Esophagus muscularis mucosa (tissue), 4 donors: ENCODE measurements around the gene RFNG. TPM values are rescaled to one million over a fixed set of nuclear protein-coding genes. Genes with fewer than 3 reads are reported as not detected.

Source experiments
- DNase-seq: peaks from one replicate; pipeline ENCODE4 v3.0.0-alpha.2; 2017; ENCODE audit errors: extremely low spot score
- H3K27ac ChIP-seq, 4 donors: fragments of 200-600 bp; sonication (generic); replicated peaks in 1 of 4; 1 replicate in 3 of 4; 2 replicates in 1 of 4; pipeline ENCODE4 v1.5.1; 2016 to 2019; ENCODE audit warnings: mild to moderate bottlenecking in 1 of 4
- H3K27me3 ChIP-seq, 4 donors: fragments of 200-600 bp; sonication (generic); one replicate each; pipeline versions ENCODE4 v1.5.1 to v1.6.0; 2016 to 2019
- H3K36me3 ChIP-seq, 4 donors: fragments of 200-600 bp; sonication (generic); one replicate each; pipeline ENCODE4 v1.5.1; 2016 to 2019
- H3K4me1 ChIP-seq, 4 donors: fragments of 200-600 bp; sonication (generic); one replicate each; pipeline ENCODE4 v1.5.1; 2016 to 2019
- H3K4me3 ChIP-seq, 4 donors: fragments of 200-600 bp; sonication (generic); 1 replicate in 2 of 4; 2 replicates in 2 of 4; pipeline ENCODE4 v1.5.1; 2016 to 2019; ENCODE audit warnings: mild to moderate bottlenecking in 4 of 4, moderate library complexity in 1 of 4
- H3K9me3 ChIP-seq, 4 donors: fragments of 200-600 bp; sonication (generic); 1 replicate in 3 of 4; 2 replicates in 1 of 4; pipeline ENCODE4 v1.5.1; 2016 to 2019
- CTCF ChIP-seq, 3 experiments: fragments of 200-600 bp in 2 of 3; fragments of 450-650 bp in 1 of 3; sonication (generic) in 2 of 3; IDR thresholded peaks; one replicate each; pipeline ENCODE4 v1.5.1; 2017 to 2019; ENCODE audit warnings: antibody characterized with exemption in 3 of 3, mild to moderate bottlenecking in 2 of 3, moderate library complexity in 1 of 3
- EP300 ChIP-seq: sonication (generic); formaldehyde crosslinking; IDR thresholded peaks from one replicate; pipeline ENCODE4 v1.6.1; 2017; ENCODE audit warnings: antibody characterized with exemption
- POLR2A ChIP-seq: fragments of 450-650 bp; IDR thresholded peaks from one replicate; pipeline ENCODE4 v1.6.1; 2017; ENCODE audit warnings: antibody characterized with exemption, moderate library complexity, mild to moderate bottlenecking, low read depth
- POLR2AphosphoS5 ChIP-seq, 2 donors: sonication (generic); formaldehyde crosslinking; IDR thresholded peaks; one replicate each; pipeline ENCODE4 v1.6.1; 2017; ENCODE audit warnings: antibody characterized with exemption in 2 of 2
- WGBS: methylation state at CpG from one replicate; pipeline ENCODE4 v1.1.5; 2018; 5-methylcytosine and 5-hydroxymethylcytosine counted together
- intact Hi-C: fragments of 100-400 bp; cut with DNase I; formaldehyde crosslinking; loops from one replicate; pipeline ENCODE4 v1.15.1; 2023
- total RNA-seq, 4 donors: library from RNA; depleted of rRNA; stranded (reverse); fragments of >200 nt; gene quantifications; one replicate each; pipeline versions ENCODE4 v1.1.0 to v1.2.1, GENCODE V29; 2016

The RFNG gene
- total RNA-seq, 4 donors from 2014 or later: 32.4 to 54.8 (median 42.5) TPM

- WGBS: 55% methylated on average over 16 of the region's 34 CpGs
- TF ChIP-seq POLR2A: no peak
- TF ChIP-seq CTCF (IDR thresholded peaks at IDR 0.05): peak; percentile 39 to 80 (median 58)
- TF ChIP-seq EP300: no peak
- TF ChIP-seq POLR2AphosphoS5 (IDR thresholded peaks at IDR 0.05): no peak
- Histone ChIP-seq H3K27me3 (no peaks in the 10 kb centered on the region), H3K4me3 (no peak overlapping the region), H3K4me1 (peaks cover 26 to 48% (median 38%) of the 10 kb centered on the region in 4 donors), H3K27ac (no peak overlapping the region), H3K36me3 (peaks cover 3 to 25% (median 18%) of the 10 kb centered on the region in 4 donors), H3K9me3 (no peaks in the 10 kb centered on the region)
- DNase-seq: no peak
- intact Hi-C loops: no loop called here
Measured at GRCh38 chr17:82019690-82020571, 31.7 kb downstream of the RFNG start.

- intact Hi-C loops: no loop called here
- TF ChIP-seq CTCF (IDR thresholded peaks at IDR 0.05) (no peak), POLR2A (no peak), EP300 (no peak), POLR2AphosphoS5 (IDR thresholded peaks at IDR 0.05) (no peak)
- H3K36me3 ChIP-seq: peaks cover 3 to 25% (median 18%) of the 10 kb centered on the region in 4 donors
Measured at GRCh38 chr17:82018989-82019689, 32.5 kb downstream of the RFNG start.

GRCh38 chr17:82018152-82018988 lies 33.2 kb downstream of the RFNG start:
- peaks cover 3 to 25% (median 18%) of the 10 kb centered on the region in 4 donors for H3K36me3 ChIP-seq
- no peak overlapping the region for H3K27ac ChIP-seq
- H3K4me3 ChIP-seq: no peak overlapping the region
- DNase-seq: no peak
- H3K4me1 ChIP-seq: peaks cover 17 to 33% (median 26%) of the 10 kb centered on the region in 4 donors
- 66% methylated on average over 14 of the region's 19 CpGs for WGBS
- intact Hi-C loops: no loop called here
- no peaks in the 10 kb centered on the region for H3K27me3 ChIP-seq
- TF ChIP-seq EP300: no peak
- no peak for TF ChIP-seq POLR2A
- no peak for TF ChIP-seq CTCF (IDR thresholded peaks at IDR 0.05)
- no peak for TF ChIP-seq POLR2AphosphoS5 (IDR thresholded peaks at IDR 0.05)
- H3K9me3 ChIP-seq: no peaks in the 10 kb centered on the region

More at GRCh38 chr17:82018989-82019689, 32.5 kb downstream of the RFNG start:
- Histone ChIP-seq H3K4me1 (peaks cover 24 to 40% (median 33%) of the 10 kb centered on the region in 4 donors), H3K9me3 (no peaks in the 10 kb centered on the region), H3K27ac (no peak overlapping the region), H3K27me3 (no peaks in the 10 kb centered on the region), H3K4me3 (no peak overlapping the region)
- no peak for DNase-seq
- 93% methylated on average over 21 of the region's 33 CpGs for WGBS

GRCh38 chr17:82017612-82018151 lies 33.9 kb downstream of the RFNG start:
- Histone ChIP-seq H3K4me1 (peaks cover 21 to 31% (median 26%) of the 10 kb centered on the region in 4 donors), H3K9me3 (no peaks in the 10 kb centered on the region), H3K27me3 (no peaks in the 10 kb centered on the region), H3K36me3 (peaks cover 3 to 26% (median 19%) of the 10 kb centered on the region in 4 donors), H3K4me3 (no peak overlapping the region), H3K27ac (no peak overlapping the region)
- WGBS: 100% methylated on average over 2 of the region's 13 CpGs
- no peak for DNase-seq
- intact Hi-C loops: no loop called here
- TF ChIP-seq POLR2AphosphoS5 (IDR thresholded peaks at IDR 0.05) (no peak), EP300 (no peak), CTCF (IDR thresholded peaks at IDR 0.05) (no peak), POLR2A (no peak)
